Epithelial cell of esophagus (primary cell): ENCODE data around the gene CYTH4.

Experiments used
- DNase-seq: peaks from one replicate; pipeline ENCODE4 v3.0.0; 2010; ENCODE audit warnings: low read depth
- H3K4me3 ChIP-seq: 2 replicates; pipeline ENCODE4 v1.5.1; 2011; ENCODE audit warnings: mild to moderate bottlenecking, low read length, control low read depth
- CTCF ChIP-seq: IDR thresholded peaks from 2 replicates; pipeline ENCODE4 v1.5.1; 2011; ENCODE audit warnings: low read depth, mild to moderate bottlenecking, low read length, control low read depth, inconsistent platforms; ENCODE audit not compliant: insufficient read depth; ENCODE audit errors: missing control alignments

Gene CYTH4

GRCh38 chr22:37300551-37301017, 18.3 kb downstream of the CYTH4 start:
- TF ChIP-seq CTCF: no peak
- H3K4me3 ChIP-seq: no peak overlapping the region
- DNase-seq: no peak

GRCh38 chr22:37301144-37301830, 19.0 kb downstream of the CYTH4 start:
- no peak overlapping the region for H3K4me3 ChIP-seq
- TF ChIP-seq CTCF: no peak
- DNase-seq: no peak

GRCh38 chr22:37302674-37303555, 20.6 kb downstream of the CYTH4 start:
- no peak for TF ChIP-seq CTCF
- H3K4me3 ChIP-seq: no peak overlapping the region
- DNase-seq: no peak

- peak; percentile 90 for DNase-seq
- TF ChIP-seq CTCF: no peak
- H3K4me3 ChIP-seq: no peak overlapping the region
These were observed 21.5 kb downstream of the CYTH4 start for GRCh38 chr22:37303821-37304274.

GRCh38 chr22:37304595-37305343, 22.5 kb downstream of the CYTH4 start:
- no peak overlapping the region for H3K4me3 ChIP-seq
- peak; percentile 40 for DNase-seq
- no peak for TF ChIP-seq CTCF

DNA sequence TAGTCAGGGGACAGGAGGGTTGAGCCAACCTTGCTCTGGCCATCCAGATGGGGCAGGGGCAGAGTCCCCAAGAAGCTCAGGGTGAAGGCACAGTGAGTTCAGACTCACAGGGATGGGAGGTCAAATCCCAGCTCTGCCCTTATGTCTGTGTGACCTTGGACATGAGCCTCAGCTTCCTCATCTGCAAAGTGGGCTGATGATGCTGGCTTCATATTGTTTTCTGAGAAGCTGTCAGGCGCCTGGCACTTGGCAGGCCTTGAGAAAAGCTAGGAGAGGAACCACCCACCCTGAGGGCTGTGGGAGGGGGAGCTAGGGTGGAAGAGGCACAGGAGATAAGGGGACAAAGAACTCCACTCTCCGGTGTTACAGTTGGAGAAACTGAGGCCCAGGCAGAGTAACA, 23.6 kb downstream of the CYTH4 start:
- no peak overlapping the region for H3K4me3 ChIP-seq
- no peak for TF ChIP-seq CTCF
- no peak for DNase-seq
